Duodenal mucosa (tissue), 2 donors: Measurements from ENCODE around the gene TSGA10.
A peak's percentile ranks its signal among the peaks of the same experiment; 100 is the strongest.
"Not testable (repeated sequence)": the region's sequence is repeated elsewhere in the genome, so short reads cannot be mapped to it uniquely, and the experiment has no call there.

Experiments
- H3K27ac ChIP-seq: one replicate; pipeline ENCODE4 v1.7.0; 2013; ENCODE audit warnings: low read depth, low read length
- H3K27me3 ChIP-seq, 2 donors: one replicate each; pipeline ENCODE4 v1.7.0; 2013; ENCODE audit warnings: low read length in 2 of 2, control low read depth in 1 of 2; ENCODE audit not compliant: insufficient read depth in 2 of 2, control insufficient read depth in 1 of 2
- H3K36me3 ChIP-seq, 2 donors: one replicate each; pipeline ENCODE4 v1.7.0; 2013; ENCODE audit warnings: low read length in 2 of 2, control low read depth in 1 of 2; ENCODE audit not compliant: insufficient read depth in 2 of 2, control insufficient read depth in 1 of 2
- H3K4me1 ChIP-seq, 2 donors: one replicate each; pipeline ENCODE4 v1.7.0; 2013; ENCODE audit warnings: low read length in 2 of 2, control low read depth in 1 of 2; ENCODE audit not compliant: insufficient read depth in 2 of 2, control insufficient read depth in 1 of 2
- H3K4me3 ChIP-seq, 2 donors: one replicate each; pipeline ENCODE4 v1.7.0; 2013; ENCODE audit warnings: low read length in 2 of 2, low read depth in 1 of 2
- H3K9ac ChIP-seq, 2 donors: one replicate each; pipeline ENCODE4 v1.7.0; 2013; ENCODE audit warnings: low read length in 2 of 2, low read depth in 1 of 2
- H3K9me3 ChIP-seq, 2 donors: one replicate each; pipeline ENCODE4 v1.7.0; 2013; ENCODE audit warnings: low read length in 2 of 2, control low read depth in 1 of 2; ENCODE audit not compliant: control insufficient read depth in 1 of 2

Gene TSGA10, protein sequence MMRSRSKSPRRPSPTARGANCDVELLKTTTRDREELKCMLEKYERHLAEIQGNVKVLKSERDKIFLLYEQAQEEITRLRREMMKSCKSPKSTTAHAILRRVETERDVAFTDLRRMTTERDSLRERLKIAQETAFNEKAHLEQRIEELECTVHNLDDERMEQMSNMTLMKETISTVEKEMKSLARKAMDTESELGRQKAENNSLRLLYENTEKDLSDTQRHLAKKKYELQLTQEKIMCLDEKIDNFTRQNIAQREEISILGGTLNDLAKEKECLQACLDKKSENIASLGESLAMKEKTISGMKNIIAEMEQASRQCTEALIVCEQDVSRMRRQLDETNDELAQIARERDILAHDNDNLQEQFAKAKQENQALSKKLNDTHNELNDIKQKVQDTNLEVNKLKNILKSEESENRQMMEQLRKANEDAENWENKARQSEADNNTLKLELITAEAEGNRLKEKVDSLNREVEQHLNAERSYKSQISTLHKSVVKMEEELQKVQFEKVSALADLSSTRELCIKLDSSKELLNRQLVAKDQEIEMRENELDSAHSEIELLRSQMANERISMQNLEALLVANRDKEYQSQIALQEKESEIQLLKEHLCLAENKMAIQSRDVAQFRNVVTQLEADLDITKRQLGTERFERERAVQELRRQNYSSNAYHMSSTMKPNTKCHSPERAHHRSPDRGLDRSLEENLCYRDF

DNA sequence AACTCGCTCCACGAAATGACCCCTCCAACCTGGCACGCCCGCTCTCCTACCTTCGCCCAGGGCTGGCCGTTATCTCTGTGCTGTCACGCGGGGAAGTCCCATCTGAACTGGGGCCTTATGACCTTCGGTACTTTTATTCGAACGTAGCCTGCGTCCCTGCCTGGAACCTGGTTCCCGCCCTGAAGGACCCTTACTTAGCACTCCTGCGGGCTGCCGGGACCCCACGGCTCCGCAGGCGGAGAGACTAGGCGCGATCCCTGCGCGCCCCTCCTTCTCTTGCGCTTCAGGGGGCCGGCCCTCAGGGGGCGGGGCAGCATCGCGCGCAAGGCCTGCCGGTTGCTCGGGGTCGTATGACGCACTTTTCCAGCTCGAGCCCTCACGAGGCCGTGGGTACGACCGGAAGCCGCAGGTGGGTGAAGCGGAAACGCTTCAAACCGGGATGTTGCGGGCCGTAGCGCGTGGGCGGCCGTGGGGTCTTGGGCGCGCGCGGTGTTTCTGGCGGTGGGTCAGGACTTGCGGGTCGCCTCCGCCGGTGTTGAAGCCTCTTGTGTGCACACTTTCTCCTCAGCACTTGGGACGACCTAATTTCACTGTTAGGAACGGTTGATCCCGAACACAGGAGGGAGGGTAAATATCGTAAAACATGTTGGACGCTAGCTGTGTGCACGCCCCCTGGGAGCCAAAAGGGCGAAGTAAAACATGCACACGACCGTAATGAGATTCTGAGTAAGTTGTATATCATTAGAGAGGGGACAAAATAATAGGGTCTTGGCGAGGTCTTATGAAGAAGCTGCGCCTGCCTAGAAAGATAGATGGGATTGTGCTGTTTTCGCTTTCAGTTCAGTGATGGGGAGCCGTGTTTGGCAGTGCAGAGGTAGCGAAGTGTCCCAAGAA, at the start of gene TSGA10, which contains the start of gene LIPT1:
TSGA10 (minus strand) TSS at position 300 of the 894 bp plus-strand sequence. CDS start 45,503 bp downstream, outside the sequence.
LIPT1 (plus strand) TSS at position 325 of the 894 bp plus-strand sequence. CDS start 6,991 bp downstream, outside the sequence.
- Histone ChIP-seq H3K36me3 (peaks cover 0 to 3% of the 10 kb centered on the region in 2 donors), H3K27ac (peak within 1 kb of the TSS; percentile 83), H3K27me3 (no peaks in the 10 kb centered on the region), H3K9ac (peak within 1 kb of the TSS; percentile 91 to 94), H3K4me3 (peak within 1 kb of the TSS; percentile 95 to 99), H3K9me3 (no peaks in the 10 kb centered on the region), H3K4me1 (peaks cover 14 to 24% of the 10 kb centered on the region in 2 donors)

DNA sequence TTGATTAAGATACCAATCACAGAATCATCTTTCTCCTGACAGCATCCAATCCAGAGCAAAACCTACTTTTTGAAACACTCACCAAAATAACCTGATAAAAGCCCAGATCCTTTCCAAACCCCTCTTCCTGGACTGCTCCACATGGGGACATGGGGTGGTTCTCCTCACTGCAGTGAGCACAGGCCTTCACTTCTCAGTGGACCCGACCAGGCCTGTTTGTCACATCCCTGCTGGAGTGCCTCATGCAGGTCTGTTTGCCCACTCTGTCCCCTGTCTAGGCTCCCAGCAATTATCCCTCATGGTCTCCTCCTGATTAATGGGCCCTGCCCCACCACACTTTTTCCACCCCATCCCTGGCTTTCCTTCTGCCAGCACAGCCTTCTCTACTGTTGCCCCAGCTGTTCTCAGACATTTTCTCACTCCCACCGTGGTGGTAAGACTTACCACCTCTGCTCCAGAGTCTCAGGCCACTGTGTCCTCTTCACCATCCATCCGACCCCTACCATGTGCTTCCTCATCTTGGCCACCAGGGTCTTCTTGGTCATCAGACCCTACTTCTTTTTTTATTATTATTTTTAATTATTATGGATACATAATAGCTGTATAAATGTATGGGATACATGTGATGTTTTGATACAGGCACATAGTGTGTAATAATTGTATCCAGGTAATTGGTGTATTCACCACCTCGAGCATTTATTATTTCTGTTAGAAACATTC, 47.4 kb upstream of the TSGA10 start:
- no peaks in the 10 kb centered on the region for H3K4me1 ChIP-seq

GRCh38 chr2:99200076-99200800, 45.5 kb upstream of the TSGA10 start:
- H3K4me1 ChIP-seq = no peaks in the 10 kb centered on the region
- no peak overlapping the region for H3K9ac ChIP-seq
- H3K27me3 ChIP-seq = no peaks in the 10 kb centered on the region
- no peak overlapping the region for H3K27ac ChIP-seq
- no peak overlapping the region for H3K4me3 ChIP-seq
- peaks cover 0 to 2% of the 10 kb centered on the region in 2 donors for H3K9me3 ChIP-seq
- H3K36me3 ChIP-seq = peaks cover 16 to 31% of the 10 kb centered on the region in 2 donors

More for the DNA sequence above, 47.4 kb upstream of the TSGA10 start:
- Histone ChIP-seq H3K4me3 (no peak overlapping the region), H3K9ac (no peak overlapping the region), H3K27me3 (no peaks in the 10 kb centered on the region), H3K9me3 (peaks cover 3 to 6% of the 10 kb centered on the region in 2 donors), H3K27ac (no peak overlapping the region), H3K36me3 (peaks cover 8 to 15% of the 10 kb centered on the region in 2 donors)

DNA sequence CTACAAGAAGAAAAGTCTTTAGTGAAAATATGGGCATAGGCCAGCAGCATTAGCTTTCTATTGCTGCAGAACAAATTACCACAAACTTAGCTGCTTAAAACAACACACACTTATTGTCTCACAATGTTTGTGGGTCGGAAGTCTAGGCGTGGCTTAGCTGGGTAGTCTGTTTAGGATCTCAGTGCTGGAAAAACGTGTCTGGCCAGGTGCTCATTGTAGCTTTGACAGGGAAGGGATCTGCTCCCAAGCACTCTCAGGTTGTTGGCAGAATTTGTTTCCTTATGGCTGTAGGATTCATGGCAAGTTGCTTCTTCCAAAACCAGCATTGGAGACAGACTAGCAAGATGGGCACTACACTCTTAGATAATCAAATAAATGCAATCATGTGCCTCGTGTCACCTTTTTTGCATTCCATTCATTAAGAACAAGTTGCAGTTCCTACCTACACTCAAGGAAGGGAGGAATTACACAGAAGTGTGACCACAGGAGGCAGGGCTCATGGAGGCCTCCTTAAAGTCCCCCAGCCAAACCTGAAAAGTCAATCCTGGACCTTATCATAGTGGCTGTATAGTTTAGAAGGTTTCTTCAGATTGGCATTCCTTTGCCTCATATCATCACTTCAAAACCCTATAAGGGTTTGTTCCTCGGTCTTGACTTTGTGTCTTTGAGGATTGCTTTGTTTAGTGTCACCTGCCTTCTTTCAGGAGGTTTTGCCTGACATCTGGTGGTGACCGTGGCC, 43.5 kb upstream of the TSGA10 start:
- no peak overlapping the region for H3K27ac ChIP-seq
- H3K36me3 ChIP-seq = peaks cover 17 to 42% of the 10 kb centered on the region in 2 donors

GRCh38 chr2:99192364-99192763, 37.6 kb upstream of the TSGA10 start:
- not testable (repeated sequence) for H3K9me3 ChIP-seq, H3K4me1 ChIP-seq, H3K4me3 ChIP-seq, H3K27ac ChIP-seq, H3K9ac ChIP-seq, H3K27me3 ChIP-seq
- H3K36me3 ChIP-seq = peaks cover 15 to 63% of the 10 kb centered on the region in 2 donors

More for the DNA sequence above, 43.5 kb upstream of the TSGA10 start:
- H3K27me3 ChIP-seq = no peaks in the 10 kb centered on the region
- no peak overlapping the region for H3K4me3 ChIP-seq
- H3K4me1 ChIP-seq = no peaks in the 10 kb centered on the region
- no peak overlapping the region for H3K9ac ChIP-seq
- no peaks in the 10 kb centered on the region for H3K9me3 ChIP-seq

DNA sequence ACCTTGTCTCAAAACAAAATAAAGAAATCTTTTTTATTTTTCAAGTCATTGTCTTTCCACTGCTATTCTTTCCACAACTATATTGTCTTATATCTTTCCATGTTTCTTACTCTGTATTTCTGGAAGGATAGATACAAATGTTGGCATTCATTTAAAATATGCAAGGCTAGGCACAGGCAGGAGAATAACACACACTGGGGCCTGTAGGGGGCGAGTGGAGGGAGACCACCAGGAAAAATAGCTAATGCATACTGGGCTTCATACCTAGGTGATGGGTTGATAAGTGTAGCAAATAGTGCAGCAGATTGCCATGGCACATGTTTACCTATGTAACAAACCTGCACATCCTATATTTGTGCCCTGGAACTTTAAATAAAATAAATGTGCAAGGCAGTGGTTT, 35.8 kb upstream of the TSGA10 start:
- no peaks in the 10 kb centered on the region for H3K9me3 ChIP-seq
- no peak overlapping the region for H3K27ac ChIP-seq
- no peak overlapping the region for H3K4me3 ChIP-seq
- H3K27me3 ChIP-seq = no peaks in the 10 kb centered on the region
- no peak overlapping the region for H3K9ac ChIP-seq
- H3K36me3 ChIP-seq = peaks cover 11 to 55% of the 10 kb centered on the region in 2 donors
- no peaks in the 10 kb centered on the region for H3K4me1 ChIP-seq

DNA sequence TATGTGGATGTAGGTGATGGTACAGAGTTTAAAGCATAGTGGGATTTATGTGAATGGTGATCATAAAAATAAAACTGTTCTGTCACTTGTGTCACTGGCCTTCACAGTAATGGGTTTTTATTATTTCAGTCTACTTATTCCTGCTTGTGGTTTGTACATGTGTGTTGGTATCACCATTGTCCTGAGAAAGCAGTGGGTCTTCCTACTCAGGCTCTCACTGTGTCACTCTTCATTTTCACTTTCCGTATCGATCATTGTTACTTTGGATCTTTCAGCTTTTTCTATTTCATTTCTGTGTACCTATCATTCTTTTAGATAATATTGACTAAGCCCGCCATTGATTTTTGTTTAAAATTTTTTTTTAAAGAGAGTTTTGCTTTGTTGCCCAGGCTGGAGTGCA, 33.6 kb upstream of the TSGA10 start:
- Histone ChIP-seq H3K27me3 (no peaks in the 10 kb centered on the region), H3K36me3 (peaks cover 7 to 42% of the 10 kb centered on the region in 2 donors), H3K4me1 (no peaks in the 10 kb centered on the region), H3K27ac (no peak overlapping the region), H3K9me3 (no peaks in the 10 kb centered on the region), H3K4me3 (no peak overlapping the region), H3K9ac (no peak overlapping the region)

DNA sequence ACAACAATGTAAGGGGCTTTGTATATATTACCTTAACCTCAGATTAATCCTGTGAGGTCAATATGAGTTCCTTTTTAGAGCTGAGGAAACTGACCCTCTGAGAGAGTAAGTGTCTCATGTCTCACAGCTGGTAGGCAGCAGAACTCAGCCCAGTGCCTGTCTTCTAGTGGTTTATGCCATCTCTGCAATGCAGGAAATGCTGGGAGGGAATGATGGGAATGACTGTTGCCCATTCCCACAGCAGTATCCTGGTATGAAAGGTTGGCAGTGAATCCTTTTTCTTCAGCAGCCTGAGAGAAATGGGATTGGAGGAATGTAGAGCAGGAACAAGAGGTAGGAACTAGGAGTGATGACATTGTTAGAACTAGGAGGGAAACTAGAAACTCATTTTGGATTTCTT, 32.3 kb upstream of the TSGA10 start:
- Histone ChIP-seq H3K36me3 (peaks cover 7 to 33% of the 10 kb centered on the region in 2 donors), H3K9me3 (no peaks in the 10 kb centered on the region), H3K4me1 (peaks cover 1 to 2% of the 10 kb centered on the region in 2 donors), H3K27ac (no peak overlapping the region), H3K4me3 (no peak overlapping the region), H3K27me3 (no peaks in the 10 kb centered on the region), H3K9ac (no peak overlapping the region)
